HG03045 (cell line): ENCODE data around the gene SERTAD3.
A peak's percentile ranks its signal among the peaks of the same experiment; 100 is the strongest.
"Not testable (repeated sequence)": the region's sequence is repeated elsewhere in the genome, so short reads cannot be mapped to it uniquely, and the experiment has no call there.

Source experiments
- ATAC-seq: cut with Tn5 transposase; IDR thresholded peaks from one replicate; pipeline ENCODE4 v1.9.1; 2021; ENCODE audit warnings: mild to moderate bottlenecking, moderate library complexity; ENCODE audit not compliant: unreplicated experiment

SERTAD3 gene, protein sequence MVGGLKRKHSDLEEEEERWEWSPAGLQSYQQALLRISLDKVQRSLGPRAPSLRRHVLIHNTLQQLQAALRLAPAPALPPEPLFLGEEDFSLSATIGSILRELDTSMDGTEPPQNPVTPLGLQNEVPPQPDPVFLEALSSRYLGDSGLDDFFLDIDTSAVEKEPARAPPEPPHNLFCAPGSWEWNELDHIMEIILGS

DNA sequence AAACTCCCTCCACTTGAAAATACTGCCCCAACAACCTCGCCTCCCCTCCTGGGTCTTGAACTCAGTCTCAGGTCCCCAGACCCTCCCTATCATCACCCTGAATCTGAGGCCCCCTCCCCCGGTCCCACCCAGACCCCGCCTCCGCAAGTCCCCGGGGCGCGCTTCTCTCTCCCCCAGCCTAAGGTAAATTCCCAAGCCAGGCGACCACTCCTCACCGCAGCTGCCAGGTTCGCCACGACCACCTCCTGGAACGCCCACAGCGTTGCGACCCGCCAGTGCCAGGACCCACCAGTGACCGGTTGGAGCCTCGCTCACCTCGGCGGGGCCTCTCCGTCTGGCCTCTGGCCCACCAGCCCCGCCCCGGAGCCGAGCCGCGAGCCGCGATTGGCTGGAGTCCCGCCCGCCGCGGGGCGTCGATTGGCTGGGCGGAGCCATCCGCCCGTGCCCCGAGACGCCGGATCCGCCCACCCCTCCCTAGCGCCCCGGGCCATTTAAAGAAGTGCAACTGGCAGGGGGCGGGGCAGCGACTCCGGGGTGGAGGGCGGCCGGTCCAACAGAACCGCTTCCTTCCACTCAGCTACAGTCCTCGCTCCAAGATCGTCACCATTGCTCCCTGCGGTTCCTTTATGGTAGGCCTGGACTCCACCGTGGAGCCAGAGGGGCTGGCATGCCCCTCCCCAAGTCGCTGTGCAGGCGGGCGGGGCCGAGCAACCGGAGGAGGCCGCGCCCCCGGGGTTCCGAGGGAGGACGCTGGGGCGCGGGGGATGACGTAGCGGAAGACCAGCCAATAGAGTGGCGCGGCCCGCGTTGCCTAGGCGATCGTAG is at the start of gene SERTAD3:
Gene SERTAD3 (minus strand): TSS at position 336 of the 825 bp plus-strand sequence. CDS start 2,255 bp downstream, outside the sequence.
- ATAC-seq = peak; percentile 70

DNA sequence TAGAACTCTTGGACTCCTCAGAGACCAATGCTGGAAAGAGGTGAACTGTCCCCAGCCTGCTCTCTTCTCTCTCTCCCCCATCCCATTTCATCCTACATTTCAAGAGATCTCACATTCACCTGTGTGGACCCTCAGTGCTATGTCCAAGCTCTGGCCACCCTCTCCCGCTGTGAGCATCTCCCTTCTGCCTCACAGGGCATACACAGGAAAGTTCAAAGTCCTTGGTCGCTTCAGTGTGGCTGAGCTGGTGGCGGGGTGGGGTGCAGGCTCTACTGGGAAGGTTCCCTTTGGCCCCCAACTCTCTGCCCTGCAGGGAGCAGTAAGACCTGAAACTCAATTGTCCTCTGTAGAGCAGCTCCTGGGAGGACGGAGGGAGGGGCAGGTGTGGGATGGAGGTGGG is 49.6 kb upstream of the SERTAD3 start:
- ATAC-seq = no peak

DNA sequence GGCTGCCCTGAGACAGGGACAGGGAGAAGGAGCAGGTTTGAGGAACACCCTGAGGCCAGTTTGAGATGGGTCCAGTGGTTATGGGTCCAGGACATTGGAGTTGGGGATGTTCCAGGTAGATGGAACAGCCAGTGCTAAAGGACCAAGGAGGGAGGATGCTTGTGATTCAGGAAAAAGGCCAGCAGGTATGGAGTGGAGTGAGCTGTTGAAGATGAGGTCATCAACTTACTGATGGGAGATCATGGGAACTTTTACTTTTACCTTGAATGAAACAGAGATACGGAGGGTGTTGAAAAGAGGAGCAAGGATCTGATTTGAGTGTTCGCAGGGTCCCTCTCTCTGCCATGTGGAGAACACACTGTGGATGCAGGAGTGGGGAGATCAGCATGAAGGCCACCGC is 48.1 kb upstream of the SERTAD3 start:
- ATAC-seq = no peak

DNA sequence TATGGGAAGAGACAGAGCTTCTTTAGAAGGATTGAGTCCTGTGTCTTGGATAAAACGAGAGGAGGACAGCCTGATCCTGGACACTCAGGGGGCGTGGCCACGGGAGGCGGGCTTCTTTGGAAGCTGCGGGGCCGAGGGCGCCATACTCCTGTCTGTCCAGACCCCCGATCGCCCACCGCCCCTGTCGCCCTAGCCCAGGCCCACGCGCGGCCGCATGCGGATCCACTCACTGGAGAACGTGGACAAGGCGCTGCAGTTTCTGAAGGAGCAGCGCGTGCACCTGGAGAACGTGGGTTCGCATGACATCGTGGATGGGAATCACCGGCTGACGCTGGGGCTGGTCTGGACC is 45.7 kb upstream of the SERTAD3 start:
- no peak for ATAC-seq

DNA sequence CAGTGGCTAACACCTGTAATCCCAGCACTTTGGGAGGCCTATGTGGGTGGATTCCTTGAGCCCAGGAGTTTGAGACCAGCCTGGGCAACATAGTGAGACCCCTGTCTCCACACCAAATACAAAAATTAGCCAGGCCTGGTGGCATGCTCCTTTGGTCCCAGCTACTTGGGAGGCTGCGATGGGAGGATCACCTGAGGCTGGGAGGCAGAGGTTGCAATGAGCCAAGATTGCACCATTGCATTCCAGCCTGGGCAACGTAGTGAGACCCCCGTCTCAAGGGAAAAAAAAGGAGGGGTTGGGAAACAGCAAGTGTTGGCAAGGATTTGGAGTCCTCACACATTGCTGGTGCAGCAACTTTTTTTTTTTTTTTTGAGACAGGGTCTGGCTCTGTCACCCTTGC is 41.9 kb upstream of the SERTAD3 start:
- ATAC-seq = no peak

DNA sequence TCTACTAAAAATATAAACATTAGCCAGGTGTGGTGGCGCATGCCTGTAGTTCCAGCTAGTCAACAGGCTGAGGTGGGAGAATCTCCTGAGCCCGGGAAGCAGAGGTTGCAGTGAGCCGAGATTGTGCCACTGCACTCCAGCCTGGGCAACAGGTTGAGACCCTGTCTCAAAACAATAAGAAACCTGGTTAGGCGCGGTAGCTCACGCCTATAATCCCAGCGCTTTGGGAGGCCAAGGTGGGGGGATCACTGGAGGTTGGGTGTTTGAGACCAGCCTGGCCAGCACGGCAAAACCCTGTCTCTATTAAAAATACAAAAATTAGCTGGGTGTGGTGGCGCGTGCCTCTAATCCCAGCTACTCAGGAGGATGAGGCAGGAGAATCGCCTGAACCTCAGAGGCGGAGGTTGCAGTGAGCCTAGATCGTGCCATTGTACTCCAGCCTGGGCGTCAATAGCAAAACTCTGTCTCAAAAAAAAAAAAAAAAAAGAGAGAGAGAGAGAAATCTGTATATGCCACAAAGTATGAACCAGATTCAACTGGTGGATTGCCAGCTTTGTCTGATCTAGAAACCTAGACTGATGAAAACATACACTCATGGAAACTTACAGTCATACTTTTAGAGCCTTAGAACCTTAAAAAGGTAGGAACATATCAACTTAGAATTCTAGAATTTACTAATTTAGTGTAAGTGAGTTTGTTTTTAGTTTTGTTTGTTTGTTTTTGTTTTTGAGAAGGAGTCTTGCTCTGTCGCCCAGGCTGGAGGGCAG is 31.9 kb upstream of the SERTAD3 start:
- not testable (repeated sequence) for ATAC-seq

DNA sequence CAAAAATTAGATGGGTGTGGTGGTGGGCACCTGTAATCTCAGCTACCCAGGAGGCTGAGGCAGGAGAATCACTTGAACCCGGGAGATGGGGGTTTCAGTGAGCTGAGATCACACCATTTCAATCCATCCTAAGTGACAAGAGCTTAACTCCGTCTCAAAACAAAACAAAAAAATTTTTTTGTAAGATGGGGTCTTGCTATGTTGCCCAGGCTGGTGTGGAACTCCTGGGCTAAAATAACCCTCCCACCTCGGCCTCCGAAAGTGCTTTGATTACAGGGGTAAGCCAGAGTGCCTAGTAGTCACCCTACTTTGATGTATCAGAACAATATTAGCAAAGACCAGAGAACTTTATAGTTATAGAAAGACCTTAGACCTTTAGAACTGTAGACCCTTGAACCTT is 30.6 kb upstream of the SERTAD3 start:
- no peak for ATAC-seq

DNA sequence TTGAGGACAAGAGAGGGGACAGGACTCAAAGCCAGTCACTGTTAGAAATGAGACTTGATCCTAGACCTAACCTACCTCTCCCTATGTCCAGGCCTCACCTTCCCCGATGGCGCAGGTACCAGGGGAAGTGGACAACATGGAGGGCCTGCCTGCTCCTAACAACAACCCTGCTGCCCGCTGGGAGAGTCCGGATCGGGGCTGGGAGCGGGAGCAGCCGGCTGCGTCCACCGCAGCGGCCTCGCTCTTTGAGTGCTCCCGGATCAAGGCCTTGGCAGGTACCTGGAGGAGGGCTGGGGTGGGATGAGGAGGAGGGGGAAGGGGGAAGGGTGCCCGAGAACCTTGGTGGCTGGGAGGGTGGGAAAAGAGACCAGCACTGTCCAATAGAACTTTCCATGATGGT is 28.4 kb upstream of the SERTAD3 start:
- no peak for ATAC-seq

DNA sequence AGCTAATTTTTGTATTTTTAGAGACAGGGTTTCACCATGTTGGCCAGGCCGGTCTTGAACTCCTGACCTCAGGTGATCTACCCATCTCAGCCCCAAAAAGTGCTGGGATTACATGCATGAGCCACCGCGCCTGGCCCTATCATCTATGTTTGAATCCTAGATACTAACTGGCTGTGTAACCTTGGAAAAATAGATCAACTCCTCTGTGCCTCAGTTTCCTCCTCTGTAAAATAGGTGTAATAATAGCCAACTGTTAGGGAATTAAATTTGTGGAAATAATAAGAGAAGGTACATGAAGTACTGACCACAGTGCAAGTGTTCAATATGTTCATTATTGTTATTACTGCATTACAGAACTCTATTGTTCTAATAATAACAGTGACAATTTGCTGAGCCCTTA is 27.0 kb upstream of the SERTAD3 start:
- ATAC-seq = no peak

DNA sequence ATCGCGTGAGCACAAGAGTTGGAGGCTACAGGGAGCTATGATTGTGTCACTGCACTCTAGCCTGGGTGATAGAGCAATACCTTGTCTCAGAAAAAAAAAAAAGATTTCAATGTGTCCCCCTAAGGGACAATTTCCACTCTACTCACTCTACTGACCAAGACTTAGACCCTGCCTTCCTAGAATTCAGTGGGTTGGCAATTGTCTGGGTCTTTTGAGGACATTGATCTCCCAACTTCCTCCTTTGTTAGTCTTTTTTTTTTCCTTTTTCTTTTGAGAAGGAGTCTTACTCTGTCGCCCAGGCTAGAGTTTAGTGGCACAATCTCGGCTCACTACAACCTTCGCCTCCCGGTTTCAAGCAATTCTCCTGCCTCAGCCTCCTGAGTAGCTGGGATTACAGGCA is 24.9 kb upstream of the SERTAD3 start:
- ATAC-seq = no peak

DNA sequence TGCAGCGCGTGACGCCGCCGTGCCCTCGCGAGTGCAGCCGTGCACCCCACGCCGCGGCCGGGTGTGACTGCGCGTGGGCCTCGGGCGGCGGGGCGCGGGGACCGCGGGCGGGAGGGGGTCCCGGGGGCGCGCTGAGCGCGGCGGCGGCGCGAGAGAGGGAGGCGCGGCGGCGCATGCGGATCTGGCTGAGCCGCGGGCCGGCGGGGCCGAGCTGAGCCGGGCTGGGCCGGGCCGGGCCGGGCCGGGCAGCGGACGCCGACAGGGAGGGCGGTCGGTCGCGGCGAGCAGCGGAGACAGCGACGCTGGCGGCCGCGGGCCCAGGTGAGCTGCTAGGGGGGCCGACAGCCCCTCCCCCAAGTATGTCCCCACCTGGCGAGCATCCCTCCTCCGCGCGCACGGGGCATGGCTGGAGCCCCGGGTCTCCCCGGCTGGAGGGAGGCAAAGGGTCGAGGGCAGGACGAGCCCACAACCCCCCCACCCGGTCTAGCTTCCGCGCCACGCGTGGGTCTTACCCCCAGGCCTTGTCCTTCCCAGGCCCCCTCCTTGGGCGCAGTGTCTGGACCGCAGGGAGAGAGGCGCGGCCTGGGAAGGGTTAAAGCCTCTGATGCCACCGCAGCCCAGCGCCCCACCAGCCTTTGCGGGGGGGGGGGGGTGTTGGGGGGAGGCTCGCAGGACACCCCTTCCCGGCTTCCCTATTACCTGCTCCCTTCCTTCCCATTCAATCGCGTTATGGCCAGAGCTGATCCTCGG is 23.0 kb upstream of the SERTAD3 start, which contains the start of gene SPTBN4:
Gene SPTBN4 (plus strand): TSS at position 17 of the 750 bp plus-strand sequence. CDS start 5,621 bp downstream, outside the sequence.
- ATAC-seq = no peak

DNA sequence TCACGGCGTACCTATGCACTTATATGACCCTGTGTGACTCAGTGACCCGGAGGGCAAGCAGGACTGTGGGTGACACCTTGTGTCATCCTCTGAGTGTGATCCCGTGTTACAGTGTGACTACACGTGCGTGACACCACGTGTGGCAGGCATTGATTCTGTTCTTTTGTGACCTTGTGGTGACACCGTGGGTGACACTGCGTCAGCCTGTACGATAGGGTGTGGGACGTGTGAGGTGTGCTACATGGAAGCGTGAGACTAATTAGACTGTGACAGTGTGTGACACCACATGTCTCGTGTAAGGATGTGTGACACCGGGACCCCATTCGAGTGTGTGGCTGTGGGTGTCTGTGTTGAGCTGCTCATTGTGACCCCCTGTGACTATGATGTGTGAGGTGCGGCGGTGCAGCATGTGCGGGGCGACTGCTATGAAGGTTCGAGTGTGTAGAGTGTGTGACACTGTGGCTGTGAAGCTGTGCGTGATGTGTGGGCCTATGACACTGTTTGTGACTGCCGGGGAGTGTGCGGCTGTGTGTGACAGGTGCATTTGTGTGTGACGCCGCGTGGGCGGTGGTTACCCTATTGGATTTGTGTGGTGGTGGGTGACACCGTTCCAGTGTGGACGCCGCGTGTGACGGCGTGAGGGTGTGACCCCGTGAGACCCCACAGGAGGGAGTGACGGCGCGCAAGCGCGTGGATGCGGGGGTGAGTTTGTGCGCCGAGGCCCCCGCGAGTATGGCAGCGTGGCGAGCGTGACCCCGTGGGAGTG is 22.3 kb upstream of the SERTAD3 start:
- peak; percentile 33 for ATAC-seq

DNA sequence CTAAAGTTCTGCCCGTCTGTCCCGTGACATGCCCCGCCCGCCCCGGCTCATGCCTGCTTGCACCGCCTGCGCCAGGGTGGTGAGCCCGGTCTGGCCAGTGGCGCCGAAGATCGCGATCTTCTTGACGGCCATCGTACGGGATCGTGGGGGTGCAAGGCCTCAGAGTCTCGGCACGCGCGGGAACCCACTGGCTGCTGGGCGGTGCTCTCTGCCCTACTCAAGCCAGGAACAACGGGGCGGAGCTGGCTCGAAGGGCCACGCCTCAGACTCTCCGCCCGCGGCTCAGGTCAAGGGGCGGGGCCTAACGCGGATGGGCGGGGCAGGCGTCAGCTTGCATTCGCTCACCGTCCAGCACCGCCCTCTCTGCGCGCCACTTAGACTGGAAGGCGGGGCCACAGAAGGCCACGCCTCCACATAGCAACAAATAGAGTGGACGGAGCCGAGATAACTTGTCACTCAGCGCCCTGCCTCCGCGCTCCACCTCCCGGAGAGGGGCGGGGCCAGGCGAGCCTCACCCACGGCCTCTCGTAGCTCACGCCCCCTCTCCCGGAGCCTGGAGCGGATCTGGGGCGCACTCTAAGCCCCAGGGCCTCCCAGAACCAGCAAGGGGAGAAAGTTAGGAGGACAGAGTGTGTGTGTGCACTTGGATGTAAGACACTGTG is 21.6 kb upstream of the SERTAD3 start, which contains the start of gene BLVRB:
Gene BLVRB (minus strand): TSS at position 189 of the 662 bp plus-strand sequence. CDS start 57 bp downstream, at position 132.
- ATAC-seq = peak; percentile 87

DNA sequence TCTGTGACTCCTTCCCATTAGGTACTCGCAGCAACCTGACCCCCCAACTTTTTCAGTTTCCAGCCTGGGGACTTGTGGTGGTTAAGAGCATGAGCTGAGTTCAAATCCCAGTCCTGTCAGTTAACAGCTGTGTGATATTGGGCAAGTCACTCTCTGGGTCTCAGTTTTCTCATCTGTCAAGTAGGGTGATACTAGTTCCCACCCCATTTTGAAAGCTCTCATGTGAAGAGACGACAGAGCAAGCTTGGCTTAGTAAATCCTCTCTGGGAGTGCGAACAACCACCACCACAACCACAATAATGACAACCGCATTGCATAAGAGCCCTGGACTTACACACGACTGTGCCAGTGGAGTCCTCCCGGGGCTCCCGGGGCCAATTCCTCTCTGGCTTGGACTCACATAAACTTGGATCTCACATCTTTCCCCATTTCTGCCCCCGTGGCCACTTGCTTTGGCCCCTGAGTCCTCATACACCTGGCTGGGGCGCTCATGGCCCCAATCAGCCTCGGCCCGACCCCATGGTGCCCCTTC is 21.0 kb upstream of the SERTAD3 start:
- no peak for ATAC-seq

DNA sequence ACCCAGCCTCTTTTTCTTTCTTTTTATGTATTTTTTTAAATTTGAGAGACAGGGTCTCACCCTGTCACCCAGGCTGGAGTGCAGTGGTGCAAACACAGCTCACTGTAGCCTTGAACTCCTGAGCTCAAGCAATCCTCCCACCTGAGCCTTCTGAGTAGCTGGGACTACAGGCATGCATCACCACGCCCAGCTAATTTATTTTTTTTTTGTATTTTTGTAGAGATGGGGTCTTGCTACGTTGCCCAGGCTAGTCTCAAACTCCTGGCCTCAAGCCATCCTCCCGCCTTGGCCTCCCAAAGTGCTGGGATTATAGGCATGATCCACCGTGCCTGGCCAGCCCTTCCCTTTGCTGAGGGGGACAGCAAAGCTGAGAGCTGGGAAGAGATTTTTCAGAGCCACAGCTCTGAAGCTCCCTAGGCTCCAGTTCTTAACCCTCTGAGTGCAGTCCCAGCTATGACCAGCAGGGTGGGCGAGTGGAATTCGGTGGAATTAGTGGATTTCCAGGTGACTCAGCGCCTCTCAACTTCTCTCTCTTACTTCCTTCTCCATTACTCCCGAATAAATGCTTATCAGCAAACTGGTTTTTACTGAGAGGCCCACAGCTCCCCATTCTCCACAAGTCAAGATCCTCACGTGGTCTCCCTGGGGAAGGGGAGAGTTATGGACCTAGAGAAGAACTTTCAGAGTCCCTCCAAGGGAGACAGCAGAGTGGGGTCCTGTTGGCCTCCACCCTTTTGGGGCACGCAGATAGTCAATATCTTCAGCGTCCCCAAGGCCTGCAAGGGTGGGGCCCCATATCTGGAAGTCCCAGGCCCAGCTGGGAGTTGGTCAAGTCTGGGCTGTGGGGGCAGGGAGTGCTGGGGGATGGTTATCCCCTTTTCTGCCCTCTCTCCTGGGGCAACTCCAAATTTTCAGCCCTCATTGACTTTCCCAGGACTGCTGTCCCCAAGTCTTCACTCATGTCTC is 20.2 kb upstream of the SERTAD3 start:
- no peak for ATAC-seq

DNA sequence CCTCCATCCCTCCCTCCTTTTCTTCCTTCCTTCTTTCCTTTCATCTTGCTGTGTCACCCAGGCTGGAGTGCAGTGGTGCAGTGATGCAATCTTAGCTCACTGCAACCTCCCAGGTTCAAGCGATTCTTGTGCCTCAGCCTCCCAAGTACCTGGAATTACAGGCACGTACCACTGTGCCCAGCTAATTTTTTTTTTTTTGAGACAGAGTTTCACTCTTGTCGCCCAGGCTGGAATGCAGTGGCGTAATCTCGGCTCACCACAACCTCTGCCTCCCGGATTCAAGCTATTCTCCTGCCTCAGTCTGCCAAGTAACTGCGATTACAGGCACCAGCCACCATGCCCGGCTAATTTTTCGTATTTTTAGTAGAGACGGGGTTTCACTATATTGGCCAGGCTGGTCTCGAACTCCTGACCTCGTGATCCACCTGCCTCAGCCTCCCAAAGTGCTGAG is 19.5 kb upstream of the SERTAD3 start:
- ATAC-seq = not testable (repeated sequence)

DNA sequence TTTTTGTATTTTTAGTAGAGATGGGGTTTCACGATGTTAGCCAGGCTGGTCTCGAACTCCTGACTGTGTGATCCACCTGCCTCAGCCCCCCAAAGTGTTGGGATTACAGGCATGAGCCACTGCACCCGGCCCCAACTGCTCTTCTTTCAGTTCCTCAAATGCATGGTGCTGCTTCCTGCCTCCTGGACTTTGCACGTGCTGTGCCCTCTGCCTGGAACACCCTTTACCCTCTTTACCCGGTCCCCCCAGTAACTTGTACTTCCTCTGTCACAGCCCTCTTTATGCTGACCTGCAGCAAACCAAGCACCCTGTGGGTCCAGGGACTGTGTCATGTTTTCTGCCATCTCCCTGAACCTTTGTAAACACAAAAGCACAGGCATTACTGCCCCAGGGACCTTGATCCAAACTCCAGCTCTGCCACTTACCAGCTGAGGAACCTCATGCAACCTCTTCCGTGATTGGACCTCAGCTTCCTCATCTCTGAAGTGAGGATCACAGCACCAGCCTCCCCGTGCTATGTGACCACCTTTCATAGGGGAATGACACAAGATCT is 17.6 kb upstream of the SERTAD3 start:
- no peak for ATAC-seq

DNA sequence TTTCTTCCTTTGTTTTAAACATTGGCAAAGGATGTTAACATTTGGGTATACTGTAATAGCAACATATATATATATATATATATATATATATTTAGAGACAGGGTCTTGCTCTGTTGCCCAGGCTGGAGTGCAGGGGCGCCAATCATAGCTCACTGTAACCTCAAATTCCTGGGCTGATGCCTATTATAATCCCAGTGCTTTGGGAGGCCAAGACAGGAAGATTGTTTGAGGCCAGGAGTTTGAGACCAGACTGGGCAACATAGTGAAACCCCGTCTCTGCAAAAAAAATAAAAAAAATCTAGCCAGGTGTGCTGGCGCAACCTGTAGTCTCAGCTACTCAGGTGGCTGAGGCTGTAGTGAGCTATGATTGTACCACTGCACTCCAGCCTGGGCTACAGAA is 16.1 kb upstream of the SERTAD3 start:
- no peak for ATAC-seq
